CD4-positive, alpha-beta T cell treated with Interleukin-6 for 4 hours (primary cell): ENCODE measurements around the gene F2.
"Not testable (repeated sequence)": the region's sequence is repeated elsewhere in the genome, so short reads cannot be mapped to it uniquely, and the experiment has no call there.

ENCODE experiments used
- DNase-seq: peaks from one replicate; pipeline ENCODE4 v3.0.0-alpha.2; 2020; ENCODE audit warnings: mixed read lengths

Gene F2

DNA sequence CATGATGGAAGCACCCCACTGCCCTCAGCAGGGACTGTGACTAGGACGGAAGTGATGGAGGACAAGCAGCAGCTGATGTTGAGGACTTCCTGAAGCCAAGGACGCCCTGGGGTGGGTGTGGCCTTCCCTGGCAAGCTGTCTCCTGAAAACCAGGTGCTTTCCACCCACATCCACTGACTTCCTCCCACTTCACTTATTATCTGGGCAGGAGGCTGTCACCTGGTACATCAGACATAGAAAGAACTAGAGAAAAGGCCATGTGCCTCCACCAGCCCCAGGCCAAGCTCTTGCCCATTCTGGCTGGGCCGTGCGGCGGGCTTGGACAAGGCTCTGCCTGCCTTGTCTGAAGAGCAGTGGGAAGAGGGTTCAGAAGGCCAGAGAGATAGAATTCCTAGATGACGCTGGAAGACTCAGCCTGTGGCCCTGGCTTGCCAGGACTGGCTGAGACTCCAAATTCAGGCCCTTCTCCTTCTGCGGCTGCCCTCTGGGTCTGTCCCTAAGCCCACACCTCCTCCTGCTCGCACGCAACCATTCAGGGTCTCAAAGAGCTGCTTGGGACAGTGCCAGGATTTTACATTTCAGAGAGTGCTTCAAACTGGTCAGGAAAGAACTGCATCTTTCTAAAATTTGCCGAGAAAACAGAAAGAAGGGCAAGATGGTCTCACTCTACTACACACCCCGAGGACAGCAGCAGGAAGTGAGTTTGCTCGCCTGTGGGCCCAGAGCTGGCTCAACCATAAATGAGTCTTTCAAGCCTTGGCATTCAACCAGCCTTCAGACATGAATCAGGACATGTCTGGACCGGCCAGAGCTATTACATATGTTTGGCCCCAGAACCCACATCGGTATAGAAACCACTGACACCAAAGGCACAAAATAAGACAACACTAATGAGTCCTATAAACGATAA, 31.9 kb upstream of the F2 start:
- DNase-seq, result no peak

DNA sequence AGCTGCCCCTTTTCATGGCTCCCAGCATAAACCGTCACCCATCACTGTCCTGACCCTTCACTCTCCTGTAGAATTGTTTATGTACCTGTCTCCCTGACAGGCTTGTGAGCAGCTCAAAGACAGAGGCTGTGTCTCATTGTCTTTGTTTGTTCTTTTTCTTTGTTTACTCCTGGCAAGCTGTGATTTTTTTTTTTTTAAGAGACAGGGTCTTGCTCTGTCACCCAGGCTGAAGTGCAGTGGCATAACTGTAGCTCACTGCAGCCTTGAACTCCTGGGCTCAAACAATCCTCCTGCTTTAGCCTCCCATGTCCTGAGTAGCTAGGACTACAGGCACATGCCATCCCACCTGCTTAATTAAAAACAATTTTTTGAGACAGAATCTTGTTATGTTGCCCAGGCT, 28.3 kb upstream of the F2 start:
- no peak for DNase-seq

DNA sequence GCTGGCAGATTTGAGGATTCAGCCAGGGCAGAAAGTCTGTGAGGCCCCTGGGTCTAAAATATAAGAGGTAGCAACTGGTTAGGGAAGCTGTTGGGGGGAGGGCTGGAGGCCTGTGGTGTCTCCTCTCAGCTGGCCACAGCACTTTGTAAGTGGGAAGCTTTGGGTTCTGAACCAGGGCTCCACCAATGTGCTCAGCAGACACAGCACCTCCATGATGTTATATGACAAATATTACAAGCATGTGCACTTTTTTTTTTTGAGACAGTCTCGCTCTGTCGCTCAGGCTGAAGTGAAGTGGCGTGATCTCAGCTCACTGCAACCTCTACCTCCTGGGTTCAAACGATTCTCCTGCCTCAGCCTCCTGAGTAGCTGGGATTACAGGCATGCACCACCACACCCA, 26.6 kb upstream of the F2 start:
- DNase-seq, result no peak

DNA sequence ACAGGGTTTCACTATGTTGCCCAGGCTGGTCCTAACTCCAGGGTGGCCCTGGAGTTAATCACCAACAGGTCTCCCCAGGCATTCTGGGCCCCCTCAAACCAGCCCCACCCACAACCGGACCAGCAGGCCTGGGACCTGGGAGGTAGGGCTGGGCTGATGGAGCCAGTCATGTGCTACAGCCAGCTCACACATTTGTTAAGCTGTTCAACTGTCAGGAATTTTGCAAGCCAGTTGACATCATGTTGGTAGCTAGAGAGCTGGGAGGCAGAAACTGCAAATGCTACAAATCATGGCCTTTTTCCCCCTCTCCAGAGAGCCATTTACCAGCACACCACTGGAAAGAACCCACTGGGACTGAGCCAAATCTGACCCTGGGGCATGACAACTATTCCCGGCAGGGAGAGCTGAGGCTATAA, 25.4 kb upstream of the F2 start:
- DNase-seq, result no peak

DNA sequence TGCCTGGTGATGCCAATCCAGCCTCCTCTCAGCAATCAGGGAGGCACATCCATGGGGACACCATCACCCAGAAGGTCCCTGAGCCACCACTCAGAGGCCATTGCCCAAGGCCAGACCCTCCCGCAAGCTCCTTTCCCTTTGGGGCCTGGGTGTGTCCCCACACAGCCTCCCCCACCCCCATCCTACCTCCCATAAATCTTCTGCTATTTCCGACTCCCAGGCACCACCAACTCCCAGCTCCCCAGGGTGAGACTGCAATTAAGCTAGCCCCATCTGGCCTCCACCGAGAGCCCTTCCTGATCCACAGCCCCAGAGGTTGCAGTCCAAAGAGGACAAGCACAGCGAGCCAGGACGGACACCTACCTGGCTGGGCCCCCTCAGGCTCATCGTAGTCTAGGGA, 24.9 kb upstream of the F2 start:
- no peak for DNase-seq

DNA sequence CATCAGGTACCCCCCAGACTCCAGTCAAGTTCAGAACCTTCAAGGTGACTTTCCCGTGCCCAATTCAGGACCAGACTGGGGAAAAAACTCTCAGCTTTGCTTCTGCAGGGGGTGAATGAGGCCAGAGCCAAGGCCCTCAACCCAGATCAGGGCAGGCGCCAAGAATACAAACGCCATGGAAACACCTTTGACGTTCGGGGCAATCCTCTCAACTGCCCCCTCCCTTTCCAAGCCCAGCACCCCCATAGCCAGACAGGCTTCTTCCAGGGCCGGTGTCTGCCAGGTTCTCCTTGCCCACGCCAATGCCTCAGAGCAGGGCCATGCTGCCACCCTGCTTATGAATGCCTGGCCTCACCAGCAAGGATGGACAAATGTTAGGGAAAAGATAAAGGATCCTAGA, 24.4 kb upstream of the F2 start:
- no peak for DNase-seq

DNA sequence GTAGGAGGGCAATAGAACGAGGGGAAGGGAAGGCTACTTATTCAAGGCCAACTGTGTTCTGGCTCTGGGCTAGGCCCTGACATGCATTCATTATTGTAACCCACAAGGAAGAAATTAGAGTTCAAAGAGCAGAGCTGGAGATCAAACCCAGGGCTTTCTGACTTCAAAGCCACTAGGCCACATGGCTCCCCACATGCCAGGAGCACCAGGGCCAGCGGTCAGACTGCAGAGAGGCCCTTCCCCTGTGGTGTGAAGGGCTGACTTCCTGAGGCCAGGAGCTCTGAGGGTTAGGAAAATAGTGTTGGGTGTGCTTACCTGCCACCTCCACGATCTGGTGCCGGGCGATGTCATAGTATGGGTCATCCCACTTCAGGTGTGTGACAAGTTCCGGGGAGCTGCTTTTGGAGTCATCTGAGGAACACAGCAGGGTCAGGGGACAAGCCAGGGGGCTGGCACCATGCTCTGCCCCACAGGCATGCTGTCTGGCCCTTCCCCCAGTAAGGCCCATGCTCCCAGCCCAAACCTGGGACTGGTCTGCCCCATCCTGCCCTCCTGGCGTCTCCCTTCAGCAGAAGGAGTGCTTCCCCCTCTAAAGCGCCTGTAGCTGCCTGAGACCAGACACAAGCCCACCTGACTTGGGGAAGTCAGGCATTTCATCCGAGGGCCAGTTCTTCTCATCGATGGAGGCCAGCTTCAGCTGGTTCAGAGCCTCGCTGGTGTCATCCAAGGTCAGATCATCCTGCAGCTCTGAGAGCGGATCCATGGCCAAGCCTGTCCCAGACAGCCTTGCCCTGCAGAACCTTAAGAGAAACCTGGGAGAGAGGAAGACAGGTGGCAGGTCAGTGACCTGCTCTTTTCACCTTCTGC, 23.4 kb upstream of the F2 start:
- no peak for DNase-seq

DNA sequence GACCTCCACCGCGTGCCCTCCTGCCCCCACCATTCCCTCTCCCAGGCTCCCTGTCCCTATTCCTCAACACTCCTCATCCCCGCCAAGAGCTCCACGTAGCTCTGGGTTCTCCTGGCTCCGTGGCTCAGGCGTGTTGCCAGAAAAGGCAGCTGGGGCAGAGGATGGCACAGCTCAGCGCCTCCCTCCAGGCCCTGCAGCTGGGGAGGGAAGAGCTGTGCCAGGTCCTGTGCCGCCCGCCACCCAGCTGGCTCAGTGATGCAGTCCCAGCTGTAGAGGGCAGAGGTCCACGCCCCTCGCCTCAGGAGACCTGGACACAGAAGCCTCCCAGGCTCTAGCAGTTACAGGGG, 22.8 kb upstream of the F2 start:
- DNase-seq, result no peak

DNA sequence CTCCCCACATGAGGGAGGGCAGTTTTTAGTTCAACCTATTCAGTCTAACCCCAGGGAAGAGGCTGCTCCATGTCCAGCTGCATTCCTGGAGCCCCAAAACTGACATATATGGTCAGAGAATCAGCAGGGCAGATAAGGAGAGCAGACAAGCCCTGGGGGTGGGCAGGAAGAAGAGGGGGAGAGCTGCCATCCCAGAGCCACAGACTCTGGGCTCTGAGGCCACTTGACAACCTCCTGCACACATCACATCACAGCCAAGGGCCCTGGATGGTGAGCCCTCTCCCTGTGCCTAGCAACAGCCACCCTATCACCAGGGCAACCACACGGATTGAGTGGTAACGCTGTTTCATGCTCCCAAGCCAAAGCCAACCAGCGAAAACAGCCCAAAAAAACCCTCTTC, 21.7 kb upstream of the F2 start:
- no peak for DNase-seq

DNA sequence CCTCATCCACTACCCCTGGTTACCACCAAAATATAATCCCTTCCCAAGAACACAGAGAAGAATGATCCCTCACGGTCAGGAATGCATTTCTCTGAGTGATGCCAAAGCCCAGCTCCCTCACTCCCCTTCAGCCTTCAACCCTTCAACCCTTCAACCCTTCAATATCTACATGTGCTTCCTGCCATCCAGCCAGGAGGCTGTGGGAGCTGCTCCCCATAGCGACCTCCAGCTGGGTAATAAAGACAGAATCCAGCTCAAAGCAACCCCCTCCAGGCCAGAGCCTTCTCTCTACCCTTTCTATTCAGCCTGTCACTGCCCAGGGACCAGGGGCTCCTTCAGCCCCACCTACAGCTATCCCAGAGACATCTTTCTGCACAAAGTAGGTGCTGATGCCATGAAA, 21.3 kb upstream of the F2 start:
- no peak for DNase-seq

DNA sequence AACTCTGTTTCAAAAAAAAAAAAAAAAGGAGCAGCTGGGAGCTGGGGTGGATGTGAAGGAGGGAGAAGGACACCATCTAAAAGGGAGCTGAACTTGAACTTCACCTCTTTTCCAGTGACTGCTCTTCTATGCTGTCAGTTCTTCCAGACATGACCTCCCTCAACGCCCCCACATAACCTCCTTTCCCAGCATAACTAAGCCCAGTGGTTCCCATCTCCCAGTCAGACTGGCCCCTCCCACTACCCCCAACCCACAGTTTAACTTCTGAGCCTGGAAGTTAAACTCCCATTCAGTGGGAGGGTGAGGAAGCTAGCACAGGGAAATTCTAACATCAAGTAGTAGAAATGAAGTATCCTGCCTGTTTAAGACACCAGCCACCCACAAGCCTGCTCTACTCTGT, 20.4 kb upstream of the F2 start:
- no peak for DNase-seq

DNA sequence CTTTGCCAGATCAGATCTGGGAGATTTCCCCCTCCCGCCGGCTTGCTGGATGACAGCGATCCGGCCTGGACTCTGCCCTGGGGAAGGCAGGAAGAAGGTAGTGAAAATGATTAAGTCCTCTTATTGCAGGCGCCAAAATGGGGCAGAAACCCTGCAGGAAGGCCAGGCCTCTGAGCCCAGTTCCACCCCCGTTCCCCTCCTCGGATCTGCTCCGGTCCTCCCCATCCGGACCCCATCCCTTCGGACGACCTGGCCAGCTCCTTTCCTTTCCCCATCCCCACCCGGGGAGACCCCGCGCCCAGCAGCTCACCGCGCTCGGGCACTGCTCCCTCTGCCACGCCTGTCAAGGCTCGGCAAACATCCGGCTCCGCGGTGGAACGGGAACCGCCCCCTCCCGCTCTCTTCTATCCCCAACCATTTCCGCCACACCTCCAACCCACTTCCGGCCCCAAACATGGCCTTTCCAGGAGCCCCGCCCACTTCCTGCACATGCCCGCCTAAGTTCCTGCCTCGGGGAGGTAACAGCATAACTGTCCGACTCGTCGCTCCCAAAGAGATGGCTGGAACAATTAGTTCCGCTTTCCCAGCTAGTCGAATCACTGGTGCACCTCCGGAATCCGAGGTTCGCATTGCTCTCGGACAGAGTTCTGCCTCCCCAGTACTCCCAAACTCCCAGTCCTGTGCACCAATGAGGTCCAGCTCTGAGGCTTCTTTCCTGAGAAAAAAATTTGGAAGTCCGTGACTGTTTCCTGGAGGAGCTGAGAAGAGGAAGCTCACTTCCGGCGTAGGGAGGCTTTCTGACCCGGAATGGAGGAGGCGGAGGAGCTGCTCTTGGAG, 18.6 kb upstream of the F2 start, which contains the start of the genes ARHGAP1 and ZNF408:
ARHGAP1 (minus strand) TSS at position 379 of the 837 bp plus-strand sequence. CDS start 4,512 bp downstream, outside the sequence.
ZNF408 (plus strand) TSS at position 791 of the 837 bp plus-strand sequence; CDS start at position 808, 17 bp downstream.
- DNase-seq, result peak; percentile 100

DNA sequence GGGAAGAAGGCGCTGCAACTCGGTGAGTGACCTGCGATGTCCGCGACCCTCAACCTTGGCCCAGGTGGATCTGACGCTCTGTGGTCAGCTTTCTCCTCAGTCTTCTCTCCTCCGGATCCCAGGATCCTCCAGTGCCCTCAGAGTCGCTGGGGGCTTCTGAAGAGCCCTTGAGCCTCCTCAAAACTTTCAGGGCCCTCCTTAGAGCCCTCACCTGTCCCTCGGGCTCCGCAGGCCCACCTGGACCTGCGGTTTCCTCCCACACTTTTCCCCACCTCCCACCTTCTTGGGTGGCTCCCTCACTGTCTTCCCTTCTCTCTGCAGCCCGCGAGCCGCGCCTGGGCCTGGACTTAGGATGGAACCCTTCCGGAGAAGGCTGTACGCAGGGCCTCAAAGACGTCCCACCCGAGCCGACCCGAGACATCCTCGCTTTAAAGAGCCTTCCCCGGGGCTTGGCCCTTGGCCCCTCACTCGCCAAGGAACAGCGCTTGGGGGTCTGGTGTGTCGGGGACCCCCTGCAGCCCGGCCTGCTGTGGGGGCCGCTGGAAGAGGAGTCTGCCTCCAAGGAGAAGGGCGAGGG, 17.8 kb upstream of the F2 start:
- no peak for DNase-seq

DNA sequence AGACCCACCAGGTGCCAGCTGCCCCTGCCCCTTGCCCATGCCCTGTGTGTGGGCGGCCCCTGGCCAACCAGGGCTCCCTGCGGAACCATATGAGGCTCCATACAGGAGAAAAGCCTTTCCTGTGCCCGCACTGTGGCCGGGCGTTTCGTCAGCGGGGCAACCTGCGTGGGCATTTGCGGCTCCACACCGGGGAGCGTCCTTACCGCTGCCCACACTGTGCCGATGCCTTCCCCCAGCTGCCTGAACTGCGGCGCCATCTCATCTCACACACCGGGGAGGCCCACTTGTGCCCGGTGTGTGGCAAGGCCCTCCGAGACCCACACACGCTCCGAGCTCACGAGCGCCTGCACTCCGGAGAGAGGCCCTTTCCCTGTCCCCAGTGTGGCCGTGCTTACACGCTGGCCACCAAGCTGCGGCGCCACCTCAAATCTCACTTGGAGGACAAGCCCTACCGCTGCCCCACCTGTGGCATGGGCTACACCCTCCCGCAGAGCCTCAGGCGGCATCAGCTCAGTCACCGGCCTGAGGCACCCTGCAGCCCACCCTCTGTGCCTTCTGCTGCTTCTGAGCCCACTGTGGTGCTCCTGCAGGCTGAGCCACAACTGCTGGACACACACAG, 13.8 kb upstream of the F2 start:
- DNase-seq, result no peak

DNA sequence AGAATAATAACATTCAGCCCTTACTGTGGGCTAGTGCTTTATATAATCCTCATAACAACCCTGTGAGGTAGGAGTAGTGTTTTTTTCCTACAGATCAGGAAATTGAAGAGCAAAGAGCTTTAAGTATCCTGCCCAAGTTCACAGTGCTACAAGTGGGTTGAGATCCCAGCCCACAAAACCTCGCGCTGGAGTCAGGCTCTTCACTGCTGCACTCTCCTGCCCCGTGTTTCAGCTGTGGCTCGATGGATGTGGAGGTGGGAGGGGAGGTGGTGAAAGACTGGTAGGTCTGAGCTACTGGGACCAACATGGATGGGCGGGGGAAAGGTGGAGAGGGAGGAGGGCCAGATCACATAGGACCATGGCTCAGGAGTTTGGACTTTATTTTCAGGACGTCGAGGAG, 12.1 kb upstream of the F2 start:
- no peak for DNase-seq

DNA sequence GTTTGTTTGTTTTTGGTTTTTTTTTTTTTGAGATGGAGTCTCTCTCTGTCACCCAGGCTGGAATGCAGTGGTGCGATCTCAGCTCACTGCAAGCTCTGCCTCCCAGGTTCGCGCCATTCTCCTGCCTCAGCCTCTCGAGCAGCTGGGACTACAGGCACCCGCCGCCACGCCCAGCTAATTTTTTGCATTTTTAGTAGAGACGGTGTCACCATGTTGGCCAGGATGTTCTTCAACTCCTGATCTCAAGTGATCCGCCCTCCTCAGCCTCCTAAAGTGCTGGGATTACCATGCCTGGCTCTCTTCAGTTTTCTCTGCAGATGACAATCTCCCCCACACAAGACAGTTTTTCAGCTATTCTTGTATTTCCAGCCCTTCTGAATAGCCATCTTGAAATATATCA, 9.7 kb upstream of the F2 start:
- not testable (repeated sequence) for DNase-seq

DNA sequence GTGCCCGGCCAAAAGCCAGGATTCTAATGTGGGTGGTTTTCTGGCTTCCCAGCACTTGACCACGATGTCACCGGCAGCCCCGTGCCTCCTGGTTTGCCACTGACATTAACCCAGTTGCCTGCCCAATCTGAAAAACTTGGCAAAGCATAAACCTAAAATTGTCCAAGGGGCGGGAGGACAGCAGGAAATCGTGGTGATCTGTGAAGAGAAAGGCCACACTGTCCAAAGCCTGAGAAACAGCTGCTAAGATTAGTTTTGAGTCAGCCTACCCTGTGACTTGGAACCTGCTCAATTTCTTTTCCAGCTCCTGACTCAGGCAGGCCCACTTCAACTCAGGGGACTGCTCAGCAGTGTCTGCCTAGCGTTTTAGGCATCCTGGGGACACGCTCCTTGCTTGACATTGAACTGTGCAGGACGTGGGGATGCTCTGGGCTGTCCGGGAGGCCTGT, 8.2 kb upstream of the F2 start:
- no peak for DNase-seq

DNA sequence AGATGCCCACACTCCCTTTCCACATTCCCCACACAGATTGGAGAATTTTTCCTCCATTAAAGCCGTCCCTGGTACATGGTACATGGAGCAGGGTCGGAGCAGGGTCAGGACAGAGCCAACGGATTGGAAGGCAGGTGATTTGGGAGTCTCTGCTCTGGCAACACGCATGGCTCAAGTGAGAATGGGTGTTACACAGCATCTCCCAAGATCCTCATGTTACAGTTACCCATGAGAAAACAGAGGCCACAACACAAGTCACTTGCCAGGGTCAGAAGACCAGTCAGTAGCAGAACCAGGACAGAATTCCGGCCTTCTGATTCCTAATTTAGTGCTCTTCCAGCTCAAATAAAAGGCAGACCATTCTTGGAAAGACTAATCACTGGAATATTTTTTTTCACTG, 7.7 kb upstream of the F2 start:
- DNase-seq, result no peak

DNA sequence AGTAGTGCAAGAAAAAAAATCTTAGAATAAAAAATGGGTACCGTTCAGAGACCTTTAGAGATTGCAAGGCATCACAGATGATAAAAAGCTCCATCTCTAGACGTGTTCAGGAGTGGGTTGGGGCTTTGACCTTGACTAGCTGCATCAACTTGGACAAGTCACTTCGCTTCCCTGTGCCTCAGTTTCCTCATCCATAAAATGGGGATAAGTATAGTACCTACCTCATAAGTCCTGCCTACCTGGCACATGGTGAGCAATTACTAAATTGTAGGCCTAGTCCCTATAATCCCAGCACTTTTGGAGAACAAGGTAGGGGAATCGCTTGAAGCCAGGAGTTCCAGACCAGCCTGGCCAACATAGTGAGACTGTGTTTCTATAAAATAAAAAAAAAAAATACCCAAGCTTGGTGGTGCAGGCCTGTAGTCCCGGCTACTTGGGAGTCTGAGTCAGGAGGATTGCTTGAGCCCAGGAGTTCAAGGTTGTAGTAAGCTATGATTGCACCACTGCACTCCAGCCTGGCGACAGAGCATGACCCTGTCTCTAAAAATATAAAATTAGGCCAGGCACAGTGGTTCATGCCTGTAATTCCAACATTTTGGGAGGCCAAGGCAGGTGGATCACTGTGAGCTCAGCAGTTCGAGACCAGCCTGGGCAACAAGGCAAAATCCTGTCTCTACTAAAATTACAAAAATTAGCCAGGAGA, 6.0 kb upstream of the F2 start:
- no peak for DNase-seq

DNA sequence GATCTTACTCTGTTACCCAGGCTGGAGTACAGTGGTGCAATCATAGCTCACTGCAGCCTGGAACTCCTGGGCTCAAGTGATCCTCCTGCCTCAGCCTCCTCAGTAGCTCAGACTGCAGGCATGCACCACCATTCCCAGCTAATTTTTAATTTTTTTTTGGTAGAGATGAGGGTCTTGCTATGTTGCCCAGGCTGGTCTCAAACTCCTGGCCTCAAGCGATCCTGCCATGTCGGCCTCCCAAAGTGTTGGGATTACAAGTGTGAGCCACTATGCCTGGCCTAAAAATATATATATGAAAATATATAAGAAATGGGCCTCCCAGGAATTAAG, 1.2 kb upstream of the F2 start:
- not testable (repeated sequence) for DNase-seq
